ENCODE measurements around the gene FILIP1.

FILIP1 gene

DNA sequence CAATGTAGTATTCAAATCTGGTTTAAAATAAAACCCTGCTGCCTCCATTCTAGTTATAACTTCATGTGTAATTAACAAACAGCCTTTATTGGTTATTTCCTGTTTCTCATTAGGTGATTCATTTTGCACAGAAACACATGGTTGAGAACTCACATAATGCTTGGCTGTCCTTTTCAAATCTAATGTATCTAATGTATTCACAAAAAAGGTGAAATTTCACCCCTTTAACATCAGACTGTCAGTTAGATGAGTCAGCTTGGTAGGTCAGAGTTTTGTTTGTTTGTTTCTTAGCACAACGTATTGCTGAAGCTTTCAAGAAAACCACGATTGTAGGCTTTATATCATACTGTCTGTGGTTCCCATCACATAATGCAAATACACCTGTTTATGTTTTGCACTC is 130.3 kb downstream of the FILIP1 start:
- no peaks in the 10 kb centered on the region for H3K27me3 ChIP-seq (ENCODE audit: control insufficient read depth, insufficient read depth, low read length)
- no peak overlapping the region for H3K4me3 ChIP-seq (ENCODE audit: low read depth, low read length)
- no peaks in the 10 kb centered on the region for H3K9me3 ChIP-seq (ENCODE audit: control insufficient read depth, insufficient read depth, low read length)
- no peaks in the 10 kb centered on the region for H3K36me3 ChIP-seq (ENCODE audit: control insufficient read depth, insufficient read depth, low read length)
- peaks cover 1% of the 10 kb centered on the region for H3K4me1 ChIP-seq (ENCODE audit: control insufficient read depth, insufficient read depth, low read length)
- H3K9ac ChIP-seq (ENCODE audit: low read depth, low read length), result no peak overlapping the region

DNA sequence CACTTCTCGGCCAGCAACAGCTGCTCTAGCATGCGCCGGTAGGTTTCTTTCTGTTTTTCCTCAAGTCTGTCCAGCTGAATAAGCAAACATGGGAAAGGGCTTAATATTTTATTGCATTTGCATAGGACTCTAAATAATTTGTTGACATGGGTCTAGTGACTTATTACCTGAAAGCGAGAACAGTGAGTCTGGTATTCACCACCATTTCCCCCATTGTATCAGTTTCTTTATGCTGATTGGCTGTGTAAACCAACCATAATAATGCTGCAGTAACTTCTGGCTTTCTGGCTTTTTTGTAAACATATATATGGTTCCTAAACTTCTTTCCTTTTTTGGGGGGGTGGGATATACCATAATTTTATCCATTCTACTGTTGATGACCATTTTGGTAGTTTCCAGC is 140.0 kb downstream of the FILIP1 start:
- peaks cover 4% of the 10 kb centered on the region for H3K4me1 ChIP-seq (ENCODE audit: control insufficient read depth, insufficient read depth, low read length)
- no peaks in the 10 kb centered on the region for H3K9me3 ChIP-seq (ENCODE audit: control insufficient read depth, insufficient read depth, low read length)
- no peaks in the 10 kb centered on the region for H3K27me3 ChIP-seq (ENCODE audit: control insufficient read depth, insufficient read depth, low read length)
- no peak overlapping the region for H3K4me3 ChIP-seq (ENCODE audit: low read depth, low read length)
- no peak overlapping the region for H3K9ac ChIP-seq (ENCODE audit: low read depth, low read length)
- H3K36me3 ChIP-seq (ENCODE audit: control insufficient read depth, insufficient read depth, low read length), result no peaks in the 10 kb centered on the region

DNA sequence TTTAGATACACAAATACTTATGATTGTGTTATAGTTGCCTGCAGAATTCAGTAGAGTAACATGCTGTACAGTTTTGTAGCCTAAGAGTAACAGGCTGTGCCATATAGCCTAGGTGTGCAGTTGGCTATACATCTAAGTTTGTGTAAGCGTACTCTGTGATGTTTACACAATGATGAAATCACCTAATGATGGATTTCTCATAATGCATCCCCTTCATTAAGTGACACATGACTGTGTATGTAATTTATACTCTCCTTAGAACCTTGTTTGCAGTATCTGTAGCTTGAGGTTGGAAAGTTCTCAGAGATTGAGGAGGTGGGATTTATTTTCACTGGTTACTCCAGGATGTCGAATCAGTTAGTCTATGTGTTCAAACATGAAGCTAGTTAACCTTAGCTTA is 142.0 kb downstream of the FILIP1 start:
- Histone ChIP-seq H3K4me1 (ENCODE audit: control insufficient read depth, insufficient read depth, low read length) (peaks cover 4% of the 10 kb centered on the region), H3K4me3 (ENCODE audit: low read depth, low read length) (no peak overlapping the region), H3K9ac (ENCODE audit: low read depth, low read length) (no peak overlapping the region), H3K27me3 (ENCODE audit: control insufficient read depth, insufficient read depth, low read length) (no peaks in the 10 kb centered on the region), H3K36me3 (ENCODE audit: control insufficient read depth, insufficient read depth, low read length) (no peaks in the 10 kb centered on the region), H3K9me3 (ENCODE audit: control insufficient read depth, insufficient read depth, low read length) (no peaks in the 10 kb centered on the region)

DNA sequence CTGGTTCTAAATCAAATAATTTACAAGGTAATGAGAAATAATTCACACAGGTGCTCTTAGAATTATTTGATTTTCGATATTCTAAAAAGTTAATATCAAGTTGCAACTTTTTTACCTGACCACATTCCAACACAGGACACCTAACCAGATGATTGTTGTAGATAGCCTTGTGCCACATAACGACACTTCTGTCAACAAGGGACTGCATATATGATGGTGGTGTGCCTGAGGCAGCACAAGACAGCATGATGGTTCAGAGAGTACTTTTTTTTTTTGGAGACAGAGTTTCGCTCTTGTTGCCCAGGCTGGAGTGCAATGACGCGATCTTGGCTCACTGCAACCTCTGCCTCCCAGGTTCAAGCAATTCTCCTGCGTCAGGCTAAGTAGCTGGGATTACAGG is 142.8 kb downstream of the FILIP1 start:
- no peak overlapping the region for H3K9ac ChIP-seq (ENCODE audit: low read depth, low read length)
- H3K4me1 ChIP-seq (ENCODE audit: control insufficient read depth, insufficient read depth, low read length), result peaks cover 4% of the 10 kb centered on the region
- no peak overlapping the region for H3K4me3 ChIP-seq (ENCODE audit: low read depth, low read length)
- no peaks in the 10 kb centered on the region for H3K36me3 ChIP-seq (ENCODE audit: control insufficient read depth, insufficient read depth, low read length)
- no peaks in the 10 kb centered on the region for H3K9me3 ChIP-seq (ENCODE audit: control insufficient read depth, insufficient read depth, low read length)
- no peaks in the 10 kb centered on the region for H3K27me3 ChIP-seq (ENCODE audit: control insufficient read depth, insufficient read depth, low read length)

DNA sequence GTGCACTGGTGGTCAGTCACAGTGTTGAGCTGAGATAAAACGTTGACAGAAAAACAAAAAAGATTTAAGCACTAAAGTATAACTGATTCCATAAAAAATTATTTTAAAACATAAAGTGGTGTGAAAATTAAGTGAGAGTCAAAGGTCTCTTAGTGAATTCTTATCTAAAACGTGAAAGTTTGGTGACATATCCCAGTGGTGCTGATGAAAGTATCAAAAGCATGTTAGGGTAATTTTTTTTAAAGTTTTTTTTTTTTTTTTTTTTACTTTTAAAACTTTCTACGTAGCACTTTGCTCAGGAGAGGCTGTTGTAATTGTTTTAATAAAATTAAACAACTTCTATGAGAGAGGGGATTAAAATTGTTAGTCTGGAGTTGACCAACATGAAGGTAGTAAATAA is 143.4 kb downstream of the FILIP1 start:
- Histone ChIP-seq H3K9me3 (ENCODE audit: control insufficient read depth, insufficient read depth, low read length) (no peaks in the 10 kb centered on the region), H3K27me3 (ENCODE audit: control insufficient read depth, insufficient read depth, low read length) (no peaks in the 10 kb centered on the region), H3K9ac (ENCODE audit: low read depth, low read length) (peak overlapping the region; percentile 70), H3K4me3 (ENCODE audit: low read depth, low read length) (peak overlapping the region; percentile 77), H3K4me1 (ENCODE audit: control insufficient read depth, insufficient read depth, low read length) (peaks cover 4% of the 10 kb centered on the region), H3K36me3 (ENCODE audit: control insufficient read depth, insufficient read depth, low read length) (no peaks in the 10 kb centered on the region)

DNA sequence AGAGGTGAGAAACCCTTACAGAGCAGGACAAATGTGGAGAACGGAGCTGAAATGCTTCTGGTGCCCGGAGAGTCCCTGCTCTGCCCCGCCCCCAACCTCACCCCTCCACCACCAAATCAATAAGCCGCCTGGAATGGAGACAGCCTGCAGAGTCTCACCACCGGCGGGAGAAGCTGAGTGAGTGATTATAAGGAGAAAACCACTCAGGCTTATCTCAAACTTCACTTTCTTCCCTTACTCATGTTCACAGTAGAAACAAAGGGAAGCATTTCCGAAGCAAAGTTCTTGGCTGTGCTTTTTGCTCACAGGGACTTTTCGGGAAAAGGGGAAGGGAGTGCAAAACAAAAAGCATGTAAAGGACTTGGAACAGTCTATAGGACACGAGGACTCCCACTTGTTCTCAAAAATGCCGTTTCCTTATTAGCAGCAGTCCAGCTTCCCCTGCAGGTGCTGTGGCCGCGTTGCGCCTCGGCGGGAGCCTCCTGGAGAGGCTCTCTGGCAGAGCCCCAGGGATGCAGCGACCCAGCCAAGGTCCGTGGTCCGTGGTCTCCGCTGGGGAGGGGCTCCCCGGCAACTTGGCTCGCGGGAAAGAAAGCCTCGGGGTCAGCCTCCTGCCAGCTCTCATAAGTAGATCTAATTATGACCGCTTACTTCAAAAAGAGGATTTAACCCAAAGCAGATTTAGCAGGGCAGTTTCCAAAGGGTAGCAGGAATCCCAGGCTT is 144.2 kb downstream of the FILIP1 start:
- H3K9me3 ChIP-seq (ENCODE audit: control insufficient read depth, insufficient read depth, low read length), result no peaks in the 10 kb centered on the region
- H3K27me3 ChIP-seq (ENCODE audit: control insufficient read depth, insufficient read depth, low read length), result no peaks in the 10 kb centered on the region
- H3K9ac ChIP-seq (ENCODE audit: low read depth, low read length), result peak overlapping the region; percentile 70
- H3K4me1 ChIP-seq (ENCODE audit: control insufficient read depth, insufficient read depth, low read length), result peaks cover 4% of the 10 kb centered on the region
- H3K4me3 ChIP-seq (ENCODE audit: low read depth, low read length), result peak overlapping the region; percentile 77
- H3K36me3 ChIP-seq (ENCODE audit: control insufficient read depth, insufficient read depth, low read length), result no peaks in the 10 kb centered on the region

DNA sequence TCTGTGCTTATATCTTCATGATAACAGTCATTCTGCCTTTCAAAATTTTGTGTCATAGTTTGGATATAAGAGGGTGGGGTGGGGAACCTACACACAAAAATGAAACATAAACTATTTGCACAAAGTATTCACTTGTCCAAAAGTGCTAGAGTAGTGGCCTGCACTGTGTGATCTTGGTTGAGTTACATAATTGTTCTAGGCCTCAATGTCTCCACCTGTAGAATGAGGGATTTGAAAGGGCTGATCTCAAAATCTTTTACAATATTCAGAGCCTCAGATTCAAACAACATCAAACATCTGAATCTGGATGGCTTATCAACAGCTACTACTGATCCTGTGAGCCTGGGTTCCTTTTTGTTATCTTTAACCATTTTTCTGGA is 144.7 kb downstream of the FILIP1 start:
- H3K4me1 ChIP-seq (ENCODE audit: control insufficient read depth, insufficient read depth, low read length), result peaks cover 4% of the 10 kb centered on the region
- H3K9ac ChIP-seq (ENCODE audit: low read depth, low read length), result no peak overlapping the region
- no peaks in the 10 kb centered on the region for H3K36me3 ChIP-seq (ENCODE audit: control insufficient read depth, insufficient read depth, low read length)
- H3K9me3 ChIP-seq (ENCODE audit: control insufficient read depth, insufficient read depth, low read length), result no peaks in the 10 kb centered on the region
- peak overlapping the region; percentile 77 for H3K4me3 ChIP-seq (ENCODE audit: low read depth, low read length)
- H3K27me3 ChIP-seq (ENCODE audit: control insufficient read depth, insufficient read depth, low read length), result no peaks in the 10 kb centered on the region

DNA sequence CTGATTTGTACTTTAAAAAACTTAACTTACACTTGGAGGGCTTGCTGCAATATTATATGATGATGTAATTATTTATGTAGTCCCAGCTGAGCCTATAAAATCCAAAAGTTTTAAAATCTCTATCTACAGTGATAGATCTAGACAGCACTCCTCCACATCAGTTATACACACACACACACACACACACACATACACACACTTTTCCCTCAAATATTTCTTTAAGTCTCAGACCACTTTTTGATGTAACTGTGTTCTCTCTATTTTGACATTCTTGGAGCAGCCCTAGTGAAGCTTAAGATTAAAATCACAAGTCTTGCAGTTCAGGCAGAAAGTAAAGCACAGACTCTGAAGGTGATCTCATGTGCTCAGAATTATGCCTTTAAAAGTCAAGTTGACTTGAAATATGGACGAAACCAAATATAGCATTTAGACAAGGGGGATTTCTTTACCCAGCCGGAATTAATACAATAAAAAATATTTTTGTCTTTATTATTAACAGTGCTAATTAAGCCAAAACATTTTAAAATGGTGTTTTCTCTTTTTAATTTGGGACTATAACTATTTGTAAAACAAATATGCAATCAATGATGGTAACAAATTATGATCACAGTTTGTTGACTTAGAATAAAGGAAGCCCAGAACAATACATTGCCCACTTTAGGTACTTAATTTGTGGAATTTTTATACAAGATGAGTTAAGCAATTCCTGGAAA is 145.5 kb downstream of the FILIP1 start:
- Histone ChIP-seq H3K36me3 (ENCODE audit: control insufficient read depth, insufficient read depth, low read length) (no peaks in the 10 kb centered on the region), H3K9ac (ENCODE audit: low read depth, low read length) (no peak overlapping the region), H3K9me3 (ENCODE audit: control insufficient read depth, insufficient read depth, low read length) (no peaks in the 10 kb centered on the region), H3K4me3 (ENCODE audit: low read depth, low read length) (no peak overlapping the region), H3K4me1 (ENCODE audit: control insufficient read depth, insufficient read depth, low read length) (peaks cover 4% of the 10 kb centered on the region), H3K27me3 (ENCODE audit: control insufficient read depth, insufficient read depth, low read length) (no peaks in the 10 kb centered on the region)

DNA sequence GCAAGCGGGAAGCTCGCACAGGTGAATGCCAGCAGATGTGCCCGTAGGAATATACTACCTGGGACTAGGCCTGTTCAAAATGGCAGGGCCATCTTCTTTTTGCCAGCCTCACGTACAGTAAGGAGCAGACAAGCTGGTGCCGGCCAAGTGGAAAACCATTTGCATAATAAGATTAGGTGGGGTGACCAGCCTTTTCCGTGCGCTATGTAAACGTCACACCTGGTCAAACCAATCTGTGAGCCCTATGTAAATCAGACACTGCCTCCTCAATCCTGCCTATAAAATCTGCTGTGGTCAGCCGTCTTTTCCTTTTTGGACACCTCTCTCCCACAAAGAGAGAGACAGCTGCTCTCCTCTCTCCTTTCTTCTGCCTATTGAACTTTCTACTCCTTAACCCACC is 148.2 kb downstream of the FILIP1 start:
- no peak overlapping the region for H3K9ac ChIP-seq (ENCODE audit: low read depth, low read length)
- H3K4me3 ChIP-seq (ENCODE audit: low read depth, low read length), result no peak overlapping the region
- H3K4me1 ChIP-seq (ENCODE audit: control insufficient read depth, insufficient read depth, low read length), result peaks cover 4% of the 10 kb centered on the region

DNA sequence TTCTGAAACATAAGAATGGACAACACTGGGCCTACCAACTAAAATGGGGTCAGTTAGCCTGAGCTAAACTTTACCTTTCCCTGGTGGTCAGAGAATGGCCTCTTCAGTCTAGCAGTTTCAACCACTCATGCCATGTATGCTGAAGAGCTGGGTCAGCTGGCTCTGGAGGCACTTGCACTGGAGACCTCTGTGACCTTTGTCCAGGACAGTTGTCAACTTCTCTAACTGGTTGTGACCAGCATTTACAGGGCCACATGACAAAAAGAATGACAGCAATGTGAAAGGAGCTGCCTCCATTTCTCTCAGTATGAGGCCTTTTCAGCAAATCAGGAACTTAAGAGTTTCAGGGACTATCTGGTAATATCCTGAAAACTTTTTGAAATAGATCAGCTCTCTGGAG is 149.1 kb downstream of the FILIP1 start:
- Histone ChIP-seq H3K9ac (ENCODE audit: low read depth, low read length) (no peak overlapping the region), H3K4me3 (ENCODE audit: low read depth, low read length) (no peak overlapping the region), H3K36me3 (ENCODE audit: control insufficient read depth, insufficient read depth, low read length) (no peaks in the 10 kb centered on the region), H3K4me1 (ENCODE audit: control insufficient read depth, insufficient read depth, low read length) (peaks cover 4% of the 10 kb centered on the region), H3K9me3 (ENCODE audit: control insufficient read depth, insufficient read depth, low read length) (no peaks in the 10 kb centered on the region), H3K27me3 (ENCODE audit: control insufficient read depth, insufficient read depth, low read length) (no peaks in the 10 kb centered on the region)

More for the DNA sequence above, 148.2 kb downstream of the FILIP1 start:
- H3K27me3 ChIP-seq (ENCODE audit: control insufficient read depth, insufficient read depth, low read length), result no peaks in the 10 kb centered on the region
- H3K36me3 ChIP-seq (ENCODE audit: control insufficient read depth, insufficient read depth, low read length), result no peaks in the 10 kb centered on the region
- H3K9me3 ChIP-seq (ENCODE audit: control insufficient read depth, insufficient read depth, low read length), result no peaks in the 10 kb centered on the region

DNA sequence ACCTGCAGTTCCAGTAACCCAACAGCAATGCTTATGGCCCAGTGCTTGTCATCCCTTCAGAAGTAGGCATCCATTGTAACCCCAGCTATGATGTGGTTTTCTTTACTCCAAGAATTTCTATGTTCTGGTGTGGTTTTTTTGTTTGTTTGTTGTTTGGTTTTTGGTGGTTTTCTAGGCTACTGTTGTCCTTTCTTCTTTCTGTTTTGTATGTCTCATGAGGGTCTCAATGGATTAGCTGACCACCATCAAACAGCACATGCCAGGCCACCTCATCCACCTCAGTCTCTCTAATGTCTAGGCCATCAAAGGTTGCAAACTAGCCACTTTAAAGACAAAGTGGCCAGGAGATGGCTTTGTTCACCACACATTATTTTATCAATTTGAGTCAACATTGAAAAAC is 149.6 kb downstream of the FILIP1 start:
- H3K36me3 ChIP-seq (ENCODE audit: control insufficient read depth, insufficient read depth, low read length), result no peaks in the 10 kb centered on the region
- H3K9me3 ChIP-seq (ENCODE audit: control insufficient read depth, insufficient read depth, low read length), result no peaks in the 10 kb centered on the region

More for the DNA sequence above, 149.6 kb downstream of the FILIP1 start:
- Histone ChIP-seq H3K27me3 (ENCODE audit: control insufficient read depth, insufficient read depth, low read length) (no peaks in the 10 kb centered on the region), H3K4me3 (ENCODE audit: low read depth, low read length) (no peak overlapping the region), H3K4me1 (ENCODE audit: control insufficient read depth, insufficient read depth, low read length) (peaks cover 3% of the 10 kb centered on the region), H3K9ac (ENCODE audit: low read depth, low read length) (no peak overlapping the region)

Data from iPS-15b (cell line).